Astrocyte of the spinal cord (primary cell): Measurements from ENCODE around the gene PLPP4.

ENCODE experiments used
- DNase-seq: peaks from one replicate; pipeline ENCODE4 v3.0.0; 2011; ENCODE audit warnings: low read depth, low spot score
- H3K4me3 ChIP-seq: 2 replicates; pipeline ENCODE4 v1.5.1; 2011; ENCODE audit warnings: low read depth, mild to moderate bottlenecking, low read length, moderate library complexity
- in situ Hi-C: cut with HindIII; loops from 2 replicates; pipeline ENCODE4 v1.10.0; 2017; ENCODE audit warnings: low sequenced_read_pairs
- TF ChIP-seq, protein P1 (sequence below): IDR thresholded peaks from 2 replicates; pipeline ENCODE4 v1.5.1; 2012; ENCODE audit warnings: low read depth, mild to moderate bottlenecking, low read length, inconsistent platforms

The PLPP4 gene

DNA sequence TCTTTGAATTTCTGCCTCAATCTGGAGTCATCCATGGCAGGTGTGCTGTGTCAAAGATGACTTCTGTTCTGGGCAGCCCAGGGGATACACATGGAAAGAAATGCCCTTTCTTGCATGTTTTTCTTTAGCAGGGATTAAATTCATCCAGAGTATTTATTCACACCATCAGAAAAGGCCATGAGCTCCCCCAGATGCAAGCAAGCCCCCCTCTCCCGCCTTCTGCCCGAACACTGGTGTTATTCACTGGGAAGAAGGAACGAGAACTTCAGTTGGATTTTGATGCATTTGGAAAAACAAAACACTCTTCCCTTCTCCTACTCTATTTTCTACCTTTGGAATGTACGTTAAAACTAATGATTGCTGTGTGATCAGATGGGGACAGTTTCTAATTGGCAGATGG lies 1.4 kb downstream of the PLPP4 start:
- no peak for DNase-seq
- in situ Hi-C loops = no loop called here
- TF ChIP-seq, protein P1, sequence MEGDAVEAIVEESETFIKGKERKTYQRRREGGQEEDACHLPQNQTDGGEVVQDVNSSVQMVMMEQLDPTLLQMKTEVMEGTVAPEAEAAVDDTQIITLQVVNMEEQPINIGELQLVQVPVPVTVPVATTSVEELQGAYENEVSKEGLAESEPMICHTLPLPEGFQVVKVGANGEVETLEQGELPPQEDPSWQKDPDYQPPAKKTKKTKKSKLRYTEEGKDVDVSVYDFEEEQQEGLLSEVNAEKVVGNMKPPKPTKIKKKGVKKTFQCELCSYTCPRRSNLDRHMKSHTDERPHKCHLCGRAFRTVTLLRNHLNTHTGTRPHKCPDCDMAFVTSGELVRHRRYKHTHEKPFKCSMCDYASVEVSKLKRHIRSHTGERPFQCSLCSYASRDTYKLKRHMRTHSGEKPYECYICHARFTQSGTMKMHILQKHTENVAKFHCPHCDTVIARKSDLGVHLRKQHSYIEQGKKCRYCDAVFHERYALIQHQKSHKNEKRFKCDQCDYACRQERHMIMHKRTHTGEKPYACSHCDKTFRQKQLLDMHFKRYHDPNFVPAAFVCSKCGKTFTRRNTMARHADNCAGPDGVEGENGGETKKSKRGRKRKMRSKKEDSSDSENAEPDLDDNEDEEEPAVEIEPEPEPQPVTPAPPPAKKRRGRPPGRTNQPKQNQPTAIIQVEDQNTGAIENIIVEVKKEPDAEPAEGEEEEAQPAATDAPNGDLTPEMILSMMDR = no peak
- peak overlapping the region; percentile 81 for H3K4me3 ChIP-seq

DNA sequence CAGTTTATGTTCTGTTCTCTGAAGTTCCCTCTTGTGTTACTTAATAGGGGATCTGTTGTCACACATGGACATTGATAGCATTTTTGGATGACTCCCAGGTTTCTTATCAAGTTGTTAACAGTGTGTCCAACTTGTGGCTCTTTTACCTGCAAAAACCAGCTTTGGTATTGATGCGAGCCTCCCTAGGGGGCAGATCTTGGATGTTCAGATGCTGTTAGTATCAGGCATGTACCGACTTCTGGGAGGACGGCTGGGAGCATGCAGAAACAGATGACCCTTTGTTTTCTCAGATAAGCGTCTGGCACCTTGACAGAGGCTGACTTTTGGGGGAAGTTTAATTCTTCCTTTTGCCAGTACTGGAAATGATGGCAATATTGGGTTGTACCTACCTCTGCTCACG lies 2.2 kb downstream of the PLPP4 start:
- DNase-seq = peak; percentile 5
- peak overlapping the region; percentile 81 for H3K4me3 ChIP-seq
- TF ChIP-seq, protein P1 = no peak
- in situ Hi-C loops = no loop called here

DNA sequence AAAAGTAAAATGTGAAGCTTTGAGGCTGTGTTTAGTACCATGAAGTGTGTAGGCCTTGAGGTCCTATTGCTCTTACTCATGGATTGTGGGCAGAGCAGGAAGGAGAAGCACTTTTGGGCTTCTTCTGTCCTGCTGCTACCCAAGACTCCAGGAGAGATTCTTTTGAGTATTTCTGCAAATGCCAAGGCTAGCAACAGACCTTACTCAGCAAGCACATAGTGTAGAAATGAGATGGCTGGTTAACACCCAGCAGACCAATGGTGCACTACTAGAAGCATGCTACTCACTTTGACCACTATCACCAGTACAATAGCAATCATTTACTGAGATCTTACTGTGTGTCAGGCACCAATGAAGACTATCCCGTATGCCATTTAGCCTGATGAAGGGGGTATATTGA lies 3.2 kb downstream of the PLPP4 start:
- TF ChIP-seq, protein P1 = no peak
- DNase-seq = peak; percentile 64
- H3K4me3 ChIP-seq = no peak overlapping the region
- in situ Hi-C loops = no loop called here

DNA sequence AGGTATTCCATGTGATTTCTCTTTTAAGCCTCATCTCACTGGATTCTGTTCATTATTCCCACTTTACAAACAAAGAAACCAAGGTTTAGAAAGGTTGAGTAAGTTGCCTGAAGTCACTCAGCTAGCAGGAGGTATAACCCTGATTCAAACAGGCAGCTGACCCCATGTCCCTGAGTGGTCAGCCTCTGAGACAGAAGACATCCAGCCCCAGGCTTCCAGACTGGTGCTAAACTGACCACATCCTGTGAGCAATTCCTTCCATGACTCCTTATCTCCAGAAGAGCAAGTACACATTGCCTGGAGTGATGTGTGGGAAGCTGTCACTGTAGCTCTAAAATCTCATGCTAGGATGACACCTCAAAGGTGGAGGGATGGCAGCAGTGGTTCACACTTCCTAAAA lies 3.7 kb downstream of the PLPP4 start:
- TF ChIP-seq, protein P1 = no peak

DNA sequence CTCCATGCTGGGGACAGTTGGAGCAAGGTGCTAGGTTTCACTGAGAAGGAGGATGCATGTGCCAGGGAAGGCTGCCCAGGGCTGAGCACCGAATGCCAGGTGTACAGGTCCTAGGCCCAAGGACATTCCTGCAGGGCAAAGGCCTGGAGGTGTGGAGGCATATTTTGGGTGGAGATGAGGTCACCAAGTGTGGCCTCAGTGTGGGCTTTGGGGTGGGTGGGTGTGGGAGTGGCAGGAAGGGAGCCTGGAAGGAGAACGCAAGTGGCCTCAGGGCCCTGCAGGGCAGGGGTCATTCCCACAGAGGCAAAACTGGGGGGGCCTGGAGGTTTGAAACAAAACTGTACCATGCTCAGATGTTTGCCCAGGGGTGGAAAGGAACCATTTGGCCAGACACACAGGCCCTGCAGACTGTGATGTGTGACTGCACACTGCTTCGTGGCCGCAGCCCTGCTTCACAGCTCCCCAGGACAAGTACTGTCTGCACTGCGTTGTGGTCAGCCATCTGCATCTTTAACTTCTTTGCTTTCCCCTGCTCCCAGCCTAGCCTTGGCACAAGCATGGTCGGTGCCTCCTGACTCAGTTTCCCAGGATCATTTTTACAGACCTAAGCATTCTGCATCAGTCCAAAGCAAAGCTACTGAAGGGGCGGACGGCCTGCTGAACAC lies 5.1 kb downstream of the PLPP4 start:
- in situ Hi-C loops = no loop called here
- H3K4me3 ChIP-seq = no peak overlapping the region
- TF ChIP-seq, protein P1 = no peak
- no peak for DNase-seq

More for the DNA sequence above, 3.7 kb downstream of the PLPP4 start:
- peak; percentile 98 for DNase-seq
- in situ Hi-C loops = no loop called here
- H3K4me3 ChIP-seq = no peak overlapping the region

DNA sequence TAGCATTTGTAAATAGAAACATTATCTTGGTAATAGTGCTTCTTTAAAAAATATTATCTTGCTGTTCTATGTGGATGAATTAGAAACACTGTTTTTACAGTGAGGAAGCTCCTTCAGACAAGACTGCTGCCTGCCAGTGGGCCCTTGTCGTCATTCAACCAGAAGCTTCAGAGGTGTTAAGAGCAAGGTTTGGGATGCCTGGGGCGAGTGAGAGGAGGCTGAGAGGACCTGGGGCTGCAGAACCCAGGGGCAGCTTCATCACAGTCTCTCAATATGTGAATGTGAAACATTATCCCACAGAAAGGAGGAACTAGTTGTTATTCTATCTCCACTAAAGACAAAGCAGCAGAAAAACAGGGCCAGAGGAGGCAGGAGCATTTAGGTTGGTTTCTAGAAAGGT lies 8.1 kb downstream of the PLPP4 start:
- TF ChIP-seq, protein P1 = no peak
- in situ Hi-C loops = no loop called here
- H3K4me3 ChIP-seq = no peak overlapping the region
- no peak for DNase-seq
